H1 (cell line): ENCODE results near the gene MED12L. TPM values are rescaled to one million over a fixed set of nuclear protein-coding genes. Genes with fewer than 3 reads are reported as not detected.

Experiments
- CTCF ChIA-PET: fragments of 300-600 bp; sonication (Branson Sonifier 250); formaldehyde crosslinking; loops from one replicate; lab custom pipeline; 2021; ENCODE audit not compliant: partially characterized antibody; lab: Charles Lee
- POLR2A ChIA-PET: fragments of 300-600 bp; sonication (Branson Sonifier 250); formaldehyde crosslinking; loops from one replicate; lab custom pipeline; 2021; ENCODE audit warnings: inconsistent platforms; ENCODE audit not compliant: partially characterized antibody; lab: Charles Lee
- DNase-seq, 2 experiments: peaks; one replicate each; pipeline versions ENCODE4 v3.0.0 to v3.0.0-alpha.2; 2010 to 2022; ENCODE audit warnings: low spot score in 2 of 2, low read depth in 1 of 2, mixed read lengths in 1 of 2
- FAIRE-seq: peaks from 2 replicates; lab custom pipeline; 2011; peaks lifted over from hg19 to GRCh38; lab: Jason Lieb, UNC
- H2AFZ ChIP-seq: 2 replicates; pipeline ENCODE4 v1.8.1; 2012; ENCODE audit warnings: low read length, inconsistent platforms
- H2AK5ac ChIP-seq: 2 replicates; pipeline ENCODE4 v1.6.1; 2013; ENCODE audit warnings: low read depth, low read length
- H2BK120ac ChIP-seq: replicated peaks from 2 replicates; pipeline ENCODE3; 2013; ENCODE audit warnings: low read depth, low read length, inconsistent platforms
- H2BK12ac ChIP-seq: 2 replicates; pipeline ENCODE4 v1.6.1; 2013; ENCODE audit warnings: low read depth, low read length
- H2BK15ac ChIP-seq: 2 replicates; pipeline ENCODE4 v1.6.1; 2013; ENCODE audit warnings: low read length
- H2BK20ac ChIP-seq: 2 replicates; pipeline ENCODE4 v1.6.1; 2013; ENCODE audit warnings: low read length
- H2BK5ac ChIP-seq: 2 replicates; pipeline ENCODE4 v1.6.1; 2013; ENCODE audit warnings: low read depth, low read length
- H3K14ac ChIP-seq: 2 replicates; pipeline ENCODE4 v1.6.1; 2013; ENCODE audit warnings: inconsistent platforms; ENCODE audit not compliant: insufficient read length
- H3K18ac ChIP-seq: 2 replicates; pipeline ENCODE4 v1.6.1; 2013; ENCODE audit warnings: low read length; ENCODE audit errors: extremely low read depth
- H3K23ac ChIP-seq: 2 replicates; pipeline ENCODE4 v1.6.1; 2013; ENCODE audit warnings: inconsistent platforms; ENCODE audit not compliant: insufficient read length
- H3K23me2 ChIP-seq: 2 replicates; pipeline ENCODE4 v1.6.1; 2013; ENCODE audit warnings: low read depth, low read length
- H3K27ac ChIP-seq: 2 replicates; pipeline ENCODE4 v1.6.1; 2011; ENCODE audit warnings: low read depth, low read length, inconsistent platforms
- H3K27me3 ChIP-seq, 4 experiments: replicated peaks in 1 of 4; 1 replicate in 1 of 4; 2 replicates in 3 of 4; pipeline versions ENCODE4 v1.6.1 to v1.8.1; 2011 to 2013; ENCODE audit warnings: low read length in 3 of 4, mild to moderate bottlenecking in 3 of 4, inconsistent platforms in 2 of 4, mixed read lengths in 2 of 4, moderate library complexity in 1 of 4; ENCODE audit not compliant: control insufficient read depth in 3 of 4, insufficient read depth in 3 of 4; ENCODE audit errors: extremely low read depth in 1 of 4
- H3K36me3 ChIP-seq, 4 experiments: 2 replicates each; pipeline versions ENCODE4 v1.6.1 to v1.8.1; 2011 to 2013; ENCODE audit warnings: mild to moderate bottlenecking in 4 of 4, low read length in 3 of 4, moderate library complexity in 2 of 4, control low read depth in 1 of 4, inconsistent platforms in 1 of 4; ENCODE audit not compliant: insufficient read depth in 4 of 4, control insufficient read depth in 2 of 4
- H3K4ac ChIP-seq: replicated peaks from 2 replicates; pipeline ENCODE3; 2013; ENCODE audit warnings: low read length, low read depth, mixed read lengths, inconsistent platforms; ENCODE audit not compliant: insufficient read length
- H3K4me1 ChIP-seq, 4 experiments: replicated peaks in 1 of 4; 1 replicate in 1 of 4; 2 replicates in 3 of 4; pipeline versions ENCODE4 v1.6.1 to v1.8.1; 2011 to 2013; ENCODE audit warnings: low read length in 3 of 4, inconsistent platforms in 2 of 4, mixed read lengths in 1 of 4; ENCODE audit not compliant: insufficient read depth in 4 of 4, control insufficient read depth in 3 of 4
- H3K4me2 ChIP-seq, 2 experiments: 2 replicates each; pipeline versions ENCODE4 v1.6.1 to v1.8.1; 2011 to 2013; ENCODE audit warnings: low read depth in 2 of 2, low read length in 2 of 2, control low read depth in 1 of 2, inconsistent platforms in 1 of 2, mild to moderate bottlenecking in 1 of 2; ENCODE audit not compliant: insufficient read depth in 1 of 2
- H3K4me3 ChIP-seq, 4 experiments: fragments of 200-600, 300-600 bp in 1 of 4; sonication (generic), shearing (Covaris generic), sonication (Bioruptor Twin) in 1 of 4; 2 replicates each; pipeline versions ENCODE4 v1.5.1 to v1.8.1; 2011 to 2016; ENCODE audit warnings: low read length in 4 of 4, low read depth in 3 of 4, control low read depth in 2 of 4, inconsistent platforms in 2 of 4, mild to moderate bottlenecking in 2 of 4, mixed read lengths in 1 of 4, moderate library complexity in 1 of 4; ENCODE audit not compliant: insufficient read depth in 2 of 4; ENCODE audit errors: extremely low read depth in 1 of 4
- H3K56ac ChIP-seq: replicated peaks from 2 replicates; pipeline ENCODE3; 2013; ENCODE audit warnings: low read depth, mild to moderate bottlenecking, mixed read lengths, low read length, inconsistent platforms; ENCODE audit not compliant: insufficient read length
- H3K79me1 ChIP-seq: 2 replicates; pipeline ENCODE4 v1.6.1; 2013; ENCODE audit warnings: low read depth, low read length, control low read depth
- H3K79me2 ChIP-seq, 2 experiments: 2 replicates each; pipeline versions ENCODE4 v1.6.1 to v1.8.1; 2012 to 2013; ENCODE audit warnings: low read length in 2 of 2, mild to moderate bottlenecking in 2 of 2, inconsistent platforms in 1 of 2; ENCODE audit not compliant: insufficient read depth in 2 of 2, control insufficient read depth in 1 of 2
- H3K9ac ChIP-seq, 4 experiments: replicated peaks in 1 of 4; 1 replicate in 1 of 4; 2 replicates in 3 of 4; pipeline versions ENCODE4 v1.6.1 to v1.8.1; 2011 to 2013; ENCODE audit warnings: low read depth in 3 of 4, low read length in 3 of 4, control low read depth in 2 of 4, mild to moderate bottlenecking in 2 of 4, moderate library complexity in 2 of 4, inconsistent platforms in 1 of 4; ENCODE audit errors: extremely low read depth in 1 of 4
- H3K9me3 ChIP-seq, 2 experiments: 2 replicates each; pipeline versions ENCODE4 v1.6.1 to v1.8.1; 2012 to 2013; ENCODE audit warnings: mild to moderate bottlenecking in 2 of 2, moderate library complexity in 2 of 2, control low read depth in 1 of 2, inconsistent platforms in 1 of 2, low read depth in 1 of 2, low read length in 1 of 2, mixed read lengths in 1 of 2; ENCODE audit not compliant: insufficient read depth in 2 of 2
- H4K20me1 ChIP-seq, 2 experiments: replicated peaks in 1 of 2; 2 replicates each; pipeline versions ENCODE3 to v1.8.1; 2011 to 2013; ENCODE audit warnings: inconsistent platforms in 2 of 2, low read length in 2 of 2, mild to moderate bottlenecking in 1 of 2; ENCODE audit not compliant: insufficient read depth in 2 of 2, control insufficient read depth in 1 of 2
- H4K5ac ChIP-seq: 2 replicates; pipeline ENCODE4 v1.6.1; 2013; ENCODE audit warnings: low read length, low read depth, mixed read lengths, inconsistent platforms; ENCODE audit not compliant: insufficient read length
- H4K8ac ChIP-seq: 2 replicates; pipeline ENCODE4 v1.8.0; 2013; ENCODE audit warnings: mild to moderate bottlenecking, moderate library complexity, low read length, inconsistent platforms; ENCODE audit not compliant: insufficient read depth; ENCODE audit errors: extremely low read depth
- H4K91ac ChIP-seq: replicated peaks from 2 replicates; pipeline ENCODE3; 2013; ENCODE audit warnings: low read length, mixed read lengths, inconsistent platforms; ENCODE audit not compliant: insufficient read length
- CEBPB ChIP-seq: IDR thresholded peaks from 2 replicates; pipeline ENCODE4 v1.6.1; 2012; ENCODE audit warnings: low read depth, low read length
- CHD2 ChIP-seq: IDR thresholded peaks from 2 replicates; pipeline ENCODE4 v1.6.1; 2012; ENCODE audit warnings: low read length, improper control_type of control experiment
- RAD21 ChIP-seq, 2 experiments: IDR thresholded peaks in 1 of 2; conservative IDR thresholded peaks in 1 of 2; 2 replicates each; pipeline ENCODE4 v1.6.1; 2011; ENCODE audit warnings: low read depth in 2 of 2, low read length in 2 of 2, improper control_type of control experiment in 1 of 2, inconsistent platforms in 1 of 2, mild to moderate bottlenecking in 1 of 2, moderate library complexity in 1 of 2
- SP2 ChIP-seq: IDR thresholded peaks from 2 replicates; pipeline ENCODE4 v1.6.1; 2012; ENCODE audit warnings: mild to moderate bottlenecking, low read length, inconsistent platforms
- WGBS, 2 experiments: shearing (Covaris generic) in 1 of 2; methylation state at CpG; one replicate each; pipeline versions ENCODE4 v1.1.6 to v1.1.7; 2013 to 2015; ENCODE audit warnings: low lambda C conversion rate in 2 of 2, mixed read lengths in 2 of 2, inconsistent platforms in 1 of 2, low coverage in 1 of 2, missing lambda C conversion rate in 1 of 2; ENCODE audit not compliant: insufficient replicate concordance in 2 of 2, insufficient coverage in 1 of 2, insufficient read length in 1 of 2; ENCODE audit errors: extremely low coverage in 1 of 2, missing lambda C conversion rate in 1 of 2; 5-methylcytosine and 5-hydroxymethylcytosine counted together
- polyA plus RNA-seq, 7 experiments: library from polyadenylated mRNA; depleted of rRNA in 3 of 7; stranded (reverse) in 5 of 7; unstranded in 2 of 7; fragments of >200 nt in 5 of 7; fragments of 200-250 nt in 2 of 7; gene quantifications; 1 replicate in 5 of 7; 2 replicates in 1 of 7; 4 replicates in 1 of 7; pipeline versions ENCODE4 v1.2.1 to v1.2.3, GENCODE V29; 2011 to 2013; ENCODE audit warnings: missing spikeins in 2 of 7, mixed read lengths in 2 of 7
- total RNA-seq: library from RNA; stranded (reverse); fragmentation: NEBNext Ultra II Directional; extraction: Animal tissue kit (Norgen Biotek cat#: 25700); gene quantifications from 2 replicates; pipeline ENCODE4 v1.2.1, GENCODE V29; 2021
- TF ChIP-seq, protein P1 (sequence below), 3 experiments: IDR thresholded peaks; 1 replicate in 2 of 3; 2 replicates in 1 of 3; pipeline versions ENCODE4 v1.5.1 to v1.6.1; 2011; ENCODE audit warnings: low read length in 3 of 3, mild to moderate bottlenecking in 3 of 3, inconsistent platforms in 2 of 3, low read depth in 1 of 3, moderate library complexity in 1 of 3; ENCODE audit not compliant: insufficient read depth in 1 of 3; ENCODE audit errors: control extremely low read depth in 1 of 3

Gene MED12L
- total and polyA plus RNA-seq, 2 of the 8 experiments (the other 6 are each of a cell fraction or from before 2014, with no cell fraction given) = 3.6 to 26.2 TPM

DNA sequence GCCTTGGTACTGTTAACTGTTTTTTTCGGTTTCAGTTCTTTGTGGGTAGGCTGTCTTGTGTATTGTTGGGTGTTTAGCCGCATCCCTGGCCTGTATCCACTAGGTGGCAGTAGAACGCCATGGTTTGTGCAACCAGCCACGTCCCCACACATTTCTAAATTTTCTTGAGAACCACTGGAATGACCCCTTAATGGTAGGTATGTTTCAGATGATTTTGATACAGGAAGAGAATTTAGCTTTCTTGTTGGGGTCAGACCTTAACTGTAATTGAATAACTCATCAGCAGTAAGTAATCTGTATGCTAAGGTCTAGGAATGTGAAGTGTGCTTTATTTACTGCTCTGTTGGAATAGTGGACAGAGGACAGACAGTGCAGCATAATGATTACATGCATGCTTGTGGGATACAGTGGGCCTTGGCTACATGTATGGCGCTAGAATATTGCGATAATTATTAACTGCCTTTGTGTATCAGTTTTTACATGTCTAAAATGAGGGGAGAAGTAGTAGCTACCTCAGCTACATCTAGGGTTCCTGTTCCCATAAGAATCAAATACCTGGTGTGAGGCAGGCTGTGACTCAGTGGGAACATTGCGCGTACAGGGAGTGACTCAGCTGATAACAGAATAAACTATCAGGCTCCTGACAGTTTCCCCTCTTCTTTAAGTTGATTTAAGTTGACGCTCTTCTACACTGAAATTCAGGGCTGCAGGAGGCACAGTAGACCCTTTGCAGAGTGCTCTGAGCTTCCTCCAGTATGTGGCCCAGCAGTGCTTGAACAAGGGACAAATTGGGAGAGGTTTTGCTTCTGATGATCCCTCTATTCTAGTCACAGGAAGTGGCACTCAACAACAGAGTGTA is 142.6 kb downstream of the MED12L start:
- H3K23me2 ChIP-seq = no peaks in the 10 kb centered on the region
- no peak overlapping the region for H3K56ac ChIP-seq
- WGBS, 2 experiments = 61% methylated on average over 9 of the region's 9 CpGs; no CpG with 5 or more reads in 1 of the 2 experiments
- H3K9ac ChIP-seq = no peak overlapping the region
- CTCF ChIA-PET = interaction anchor here (0.7 to 8.6 kb wide), 46 partner anchors 8 to 691 kb away, joined by 3 to 155 read pairs (median 5); partner anchors contain the start of gene P2RY14
- no peak overlapping the region for H2BK20ac ChIP-seq
- TF ChIP-seq, protein P1, sequence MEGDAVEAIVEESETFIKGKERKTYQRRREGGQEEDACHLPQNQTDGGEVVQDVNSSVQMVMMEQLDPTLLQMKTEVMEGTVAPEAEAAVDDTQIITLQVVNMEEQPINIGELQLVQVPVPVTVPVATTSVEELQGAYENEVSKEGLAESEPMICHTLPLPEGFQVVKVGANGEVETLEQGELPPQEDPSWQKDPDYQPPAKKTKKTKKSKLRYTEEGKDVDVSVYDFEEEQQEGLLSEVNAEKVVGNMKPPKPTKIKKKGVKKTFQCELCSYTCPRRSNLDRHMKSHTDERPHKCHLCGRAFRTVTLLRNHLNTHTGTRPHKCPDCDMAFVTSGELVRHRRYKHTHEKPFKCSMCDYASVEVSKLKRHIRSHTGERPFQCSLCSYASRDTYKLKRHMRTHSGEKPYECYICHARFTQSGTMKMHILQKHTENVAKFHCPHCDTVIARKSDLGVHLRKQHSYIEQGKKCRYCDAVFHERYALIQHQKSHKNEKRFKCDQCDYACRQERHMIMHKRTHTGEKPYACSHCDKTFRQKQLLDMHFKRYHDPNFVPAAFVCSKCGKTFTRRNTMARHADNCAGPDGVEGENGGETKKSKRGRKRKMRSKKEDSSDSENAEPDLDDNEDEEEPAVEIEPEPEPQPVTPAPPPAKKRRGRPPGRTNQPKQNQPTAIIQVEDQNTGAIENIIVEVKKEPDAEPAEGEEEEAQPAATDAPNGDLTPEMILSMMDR (IDR thresholded peaks at IDR 0.05; ENCODE audit: control extremely low read depth in 1 of 3, insufficient read depth in 1 of 3, low read depth in 1 of 3, low read length in 3 of 3) = peak; percentile 79 to 89 (median 85)
- no peak for TF ChIP-seq CHD2
- TF ChIP-seq SP2 = no peak
- TF ChIP-seq CEBPB = 0 out of 2 replicates have a peak, but pooled peaks have one; percentile 21
- TF ChIP-seq RAD21 (IDR thresholded peaks at IDR 0.05 in 1 of 2, conservative IDR thresholded peaks at IDR 0.05 in 1 of 2; ENCODE audit: low read depth in 2 of 2, low read length in 2 of 2) = peak; percentile 96 to 99
- TF ChIP-seq, all 59 proteins: peak for 3
- Histone ChIP-seq H2BK5ac (no peak overlapping the region), H3K18ac (no peak overlapping the region), H3K27me3 (no peaks in the 10 kb centered on the region), H2AK5ac (no peak overlapping the region), H3K4me3 (no peak overlapping the region), H4K8ac (no peak overlapping the region), H4K20me1 (no peaks in the 10 kb centered on the region), H2BK120ac (no peak overlapping the region), H3K36me3 (no peaks in the 10 kb centered on the region), H2BK12ac (no peak overlapping the region), H3K4me1 (peaks cover 0 to 19% (median 9%) of the 10 kb centered on the region in 4 experiments; a peak in 4 of 7 replicates), H4K5ac (no peak overlapping the region), H2AFZ (no peak overlapping the region), H3K27ac (no peak overlapping the region), H3K79me2 (no peaks in the 10 kb centered on the region), H4K91ac (no peak overlapping the region), H3K4ac (no peak overlapping the region), H3K4me2 (no peak overlapping the region), H3K14ac (no peak overlapping the region), H3K23ac (no peak overlapping the region), H2BK15ac (no peak overlapping the region), H3K79me1 (no peaks in the 10 kb centered on the region), H3K9me3 (no peaks in the 10 kb centered on the region)
- DNase-seq (peak; percentile 33 to 84), FAIRE-seq (peak; percentile 98)
- POLR2A ChIA-PET = no interaction called here
